Esophagus muscularis mucosa (tissue), 4 donors: ENCODE measurements around the gene FIGNL2.

Source experiments
- CTCF ChIP-seq, 3 experiments: fragments of 200-600 bp in 2 of 3; fragments of 450-650 bp in 1 of 3; sonication (generic) in 2 of 3; IDR thresholded peaks; one replicate each; pipeline ENCODE4 v1.5.1; 2017 to 2019; ENCODE audit warnings: antibody characterized with exemption in 3 of 3, mild to moderate bottlenecking in 2 of 3, moderate library complexity in 1 of 3
- EP300 ChIP-seq: sonication (generic); formaldehyde crosslinking; IDR thresholded peaks from one replicate; pipeline ENCODE4 v1.6.1; 2017; ENCODE audit warnings: antibody characterized with exemption
- POLR2A ChIP-seq: fragments of 450-650 bp; IDR thresholded peaks from one replicate; pipeline ENCODE4 v1.6.1; 2017; ENCODE audit warnings: antibody characterized with exemption, moderate library complexity, mild to moderate bottlenecking, low read depth
- POLR2AphosphoS5 ChIP-seq, 2 donors: sonication (generic); formaldehyde crosslinking; IDR thresholded peaks; one replicate each; pipeline ENCODE4 v1.6.1; 2017; ENCODE audit warnings: antibody characterized with exemption in 2 of 2

- TF ChIP-seq POLR2A, result no peak
- no peak for TF ChIP-seq CTCF (IDR thresholded peaks at IDR 0.05)
- TF ChIP-seq EP300, result no peak
- TF ChIP-seq POLR2AphosphoS5 (IDR thresholded peaks at IDR 0.05), result no peak
These were observed 3.0 kb downstream of the FIGNL2 start for GRCh38 chr12:51845482-51845881.
